HG03521 (cell line): Measurements from ENCODE around the gene PIF1.

Experiments used
- ATAC-seq: cut with Tn5 transposase; IDR thresholded peaks from one replicate; pipeline ENCODE4 v1.9.1; 2021; ENCODE audit warnings: mild to moderate bottlenecking, moderate library complexity; ENCODE audit not compliant: unreplicated experiment

Gene PIF1

GRCh38 chr15:64775551-64776401, 49.7 kb downstream of the PIF1 start, which contains the start of gene RBPMS2:
Gene RBPMS2, minus strand, starts transcription at chr15:64775589. Its CDS starts 270 bp downstream, at chr15:64775319.
- ATAC-seq = no peak

- ATAC-seq = no peak
Observed at GRCh38 chr15:64774629-64775493, 50.6 kb downstream of the PIF1 start.

- no peak for ATAC-seq
Observed at GRCh38 chr15:64774037-64774628, 51.3 kb downstream of the PIF1 start.

GRCh38 chr15:64773606-64774005, 51.8 kb downstream of the PIF1 start:
- no peak for ATAC-seq

- ATAC-seq = no peak
Observed at GRCh38 chr15:64772964-64773363, 52.5 kb downstream of the PIF1 start.

DNA sequence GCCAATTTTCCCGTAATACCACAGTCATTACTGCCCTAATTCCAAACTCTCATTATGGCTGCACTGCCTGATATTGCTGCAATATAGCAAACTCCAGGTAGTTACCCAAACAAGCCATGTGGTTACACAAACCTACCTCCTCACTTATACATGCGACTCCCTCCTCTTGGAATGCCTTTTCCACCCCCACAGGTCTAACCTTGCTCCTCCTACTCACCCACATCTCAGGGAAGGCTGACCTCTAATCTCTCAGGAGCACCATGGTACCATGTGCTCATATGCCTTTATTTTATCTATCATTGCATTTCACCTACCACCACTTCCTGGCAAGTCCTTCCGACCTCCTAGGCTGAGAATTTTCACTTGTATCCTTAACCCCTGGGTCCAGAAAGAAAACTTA, 53.0 kb downstream of the PIF1 start:
- no peak for ATAC-seq

DNA sequence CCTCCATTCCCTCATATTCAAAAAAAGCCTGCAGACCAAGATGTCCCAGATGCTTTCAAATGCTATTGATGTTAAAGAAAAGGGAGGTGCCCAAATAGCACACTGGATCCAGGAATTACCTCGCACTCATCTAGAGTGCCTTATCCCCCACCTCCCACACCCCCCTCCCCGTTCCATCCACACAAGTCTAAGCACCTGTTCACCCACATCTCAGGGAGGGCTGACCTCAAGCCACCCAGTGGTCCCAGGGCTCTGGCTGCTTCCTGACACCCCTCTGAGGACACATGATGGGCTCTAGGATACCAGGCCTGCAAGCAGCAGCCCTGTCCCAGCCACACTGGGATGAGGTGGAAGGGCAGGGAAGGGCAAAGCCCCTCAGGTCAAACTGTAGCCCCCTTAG, 54.8 kb downstream of the PIF1 start:
- no peak for ATAC-seq

- ATAC-seq = no peak
Observed at GRCh38 chr15:64767203-64767602, 58.2 kb downstream of the PIF1 start.

- ATAC-seq = no peak
Observed at GRCh38 chr15:64766058-64766457, 59.4 kb downstream of the PIF1 start.
